GM12892 (cell line): ENCODE results near the gene GABRD.

Source experiments
- POLR2AphosphoS5 ChIP-seq: IDR thresholded peaks from 2 replicates; pipeline ENCODE4 v1.6.1; 2011; ENCODE audit warnings: low read depth, low read length, control low read depth
- TAF1 ChIP-seq: IDR thresholded peaks from 2 replicates; pipeline ENCODE4 v1.6.1; 2011; ENCODE audit warnings: low read depth, mild to moderate bottlenecking, control low read depth, low read length, borderline replicate concordance

GRCh38 chr1:2072891-2073290, 53.7 kb downstream of the GABRD start:
- TF ChIP-seq POLR2AphosphoS5 (no peak), TAF1 (no peak)
